Endothelial cell of umbilical vein (primary cell): Measurements from ENCODE around the gene AOC2. TPM values are rescaled to one million over a fixed set of nuclear protein-coding genes. Genes with fewer than 3 reads are reported as not detected.

Experiments used
- BruUV-seq: library from RNA; stranded (reverse); fragments of 400-500 nt; replicated peaks from 2 replicates; lab custom pipeline; 2021; lab: Mats Ljungman, UMichigan
- CTCF ChIA-PET: fragments of 300-600, 350-600 bp; sonication (Branson Sonifier 250); formaldehyde crosslinking; loops from one replicate; lab custom pipeline; 2021; ENCODE audit warnings: antibody characterized with exemption, inconsistent platforms; lab: Charles Lee
- POLR2A ChIA-PET: fragments of 300-600, 350-600 bp; sonication (Branson Sonifier 250); formaldehyde crosslinking; loops from one replicate; lab custom pipeline; 2021; ENCODE audit warnings: antibody characterized with exemption, inconsistent platforms; lab: Charles Lee
- DNase-seq: peaks from one replicate; pipeline ENCODE4 v3.0.0-alpha.2; 2011; ENCODE audit warnings: low read depth, low spot score
- FAIRE-seq: peaks from 2 replicates; lab custom pipeline; 2011; peaks lifted over from hg19 to GRCh38; lab: Jason Lieb, UNC
- H2AFZ ChIP-seq: 2 replicates; pipeline ENCODE4 v1.6.0; 2012; ENCODE audit warnings: low read depth, low read length, control low read depth, inconsistent platforms
- H3K27ac ChIP-seq: 2 replicates; pipeline ENCODE4 v1.5.1; 2011; ENCODE audit warnings: low read depth, mild to moderate bottlenecking, control low read depth, low read length, moderate library complexity; ENCODE audit not compliant: insufficient read depth
- H3K27me3 ChIP-seq, 2 experiments: 2 replicates each; pipeline versions ENCODE4 v1.6.0 to v1.6.1; 2011; ENCODE audit warnings: low read length in 2 of 2, mixed read lengths in 1 of 2; ENCODE audit not compliant: control insufficient read depth in 2 of 2, insufficient read depth in 2 of 2
- H3K36me3 ChIP-seq, 2 experiments: 2 replicates in 1 of 2; 3 replicates in 1 of 2; pipeline ENCODE4 v1.5.1; 2011; ENCODE audit warnings: low read length in 2 of 2, mild to moderate bottlenecking in 1 of 2, moderate library complexity in 1 of 2; ENCODE audit not compliant: control insufficient read depth in 2 of 2, insufficient read depth in 2 of 2; ENCODE audit errors: extremely low read depth in 1 of 2
- H3K4me1 ChIP-seq: 3 replicates; pipeline ENCODE4 v1.5.1; 2011; ENCODE audit warnings: mild to moderate bottlenecking, low read length; ENCODE audit not compliant: control insufficient read depth, insufficient read depth; ENCODE audit errors: extremely low read depth
- H3K4me2 ChIP-seq: 2 replicates; pipeline ENCODE4 v1.6.1; 2011; ENCODE audit warnings: low read length, control low read depth, mixed read lengths; ENCODE audit not compliant: insufficient read depth
- H3K4me3 ChIP-seq, 3 experiments: fragments of 200-600 bp in 1 of 3; sonication (generic), shearing (Covaris generic) in 1 of 3; replicated peaks in 1 of 3; 2 replicates each; pipeline ENCODE4 v1.5.1; 2011 to 2016; ENCODE audit warnings: control low read depth in 3 of 3, low read length in 3 of 3, mild to moderate bottlenecking in 2 of 3, inconsistent platforms in 1 of 3, low read depth in 1 of 3, moderate library complexity in 1 of 3; ENCODE audit not compliant: insufficient read depth in 1 of 3
- H3K79me2 ChIP-seq: 2 replicates; pipeline ENCODE4 v1.6.0; 2012; ENCODE audit warnings: low read length, inconsistent platforms; ENCODE audit not compliant: control insufficient read depth, insufficient read depth
- H3K9ac ChIP-seq: replicated peaks from 2 replicates; pipeline ENCODE3; 2011; ENCODE audit warnings: low read length, control low read depth; ENCODE audit not compliant: insufficient read depth; ENCODE audit errors: extremely low read depth
- H3K9me1 ChIP-seq: replicated peaks from 3 replicates; pipeline ENCODE4 v1.6.0; 2011; ENCODE audit warnings: mild to moderate bottlenecking, low read length; ENCODE audit not compliant: control insufficient read depth, insufficient read depth; ENCODE audit errors: extremely low read depth
- H3K9me3 ChIP-seq: replicated peaks from 2 replicates; pipeline ENCODE4 v1.5.1; 2012; ENCODE audit warnings: low read length, inconsistent platforms; ENCODE audit not compliant: control insufficient read depth, insufficient read depth
- H4K20me1 ChIP-seq: replicated peaks from 2 replicates; pipeline ENCODE3; 2011; ENCODE audit warnings: mild to moderate bottlenecking, low read length; ENCODE audit not compliant: control insufficient read depth, insufficient read depth; ENCODE audit errors: extremely low read depth
- EZH2 ChIP-seq: IDR thresholded peaks from 2 replicates; pipeline ENCODE4 v1.6.1; 2012; ENCODE audit warnings: borderline replicate concordance, low read depth, mild to moderate bottlenecking, moderate library complexity, low read length, inconsistent platforms; ENCODE audit not compliant: severe bottlenecking
- FOS ChIP-seq: IDR thresholded peaks from 2 replicates; pipeline ENCODE4 v1.6.1; 2011; ENCODE audit warnings: mild to moderate bottlenecking, low read length, moderate library complexity, borderline replicate concordance; ENCODE audit not compliant: insufficient read depth
- GATA2 ChIP-seq: IDR thresholded peaks from 2 replicates; pipeline ENCODE4 v1.7.0; 2011; ENCODE audit warnings: low read depth, mild to moderate bottlenecking, moderate library complexity, mixed read lengths, low read length; ENCODE audit not compliant: insufficient read length, insufficient read depth
- JUN ChIP-seq: IDR thresholded peaks from 2 replicates; pipeline ENCODE4 v1.6.1; 2011; ENCODE audit warnings: borderline replicate concordance, low read depth; ENCODE audit not compliant: insufficient read length, insufficient read depth
- MYC ChIP-seq: IDR thresholded peaks from one replicate; pipeline ENCODE4 v1.6.1; 2011; ENCODE audit warnings: mild to moderate bottlenecking, low read depth, low read length
- POLR2A ChIP-seq: IDR thresholded peaks from 2 replicates; pipeline ENCODE4 v1.6.1; 2012; ENCODE audit warnings: low read depth, mild to moderate bottlenecking, control low read depth, low read length
- POLR2AphosphoS5 ChIP-seq: IDR thresholded peaks from 2 replicates; pipeline ENCODE4 v1.6.1; 2012; ENCODE audit warnings: low read depth, mild to moderate bottlenecking, control low read depth, low read length, moderate library complexity; ENCODE audit not compliant: insufficient read depth
- dilution Hi-C: fragments of 300-500 bp; cut with MboI; formaldehyde crosslinking; loops from one replicate; pipeline ENCODE4 v1.15.0; 2019; ENCODE audit warnings: low sequenced_read_pairs; ENCODE audit not compliant: extremely low pct_ligation_motif_present
- intact Hi-C: fragments of 100-400 bp; cut with micrococcal nuclease; formaldehyde crosslinking; loops from one replicate; pipeline ENCODE4 v1.10.0; 2022
- polyA plus RNA-seq, 4 experiments: library from polyadenylated mRNA; depleted of rRNA in 3 of 4; stranded (reverse) in 3 of 4; unstranded in 1 of 4; fragments of >200 nt; gene quantifications; 2 replicates each; pipeline versions ENCODE4 v1.2.1 to v1.2.3, GENCODE V29; 2011 to 2012; ENCODE audit warnings: missing spikeins in 1 of 4
- total RNA-seq: library from RNA; stranded (reverse); gene quantifications from 2 replicates; pipeline ENCODE4 v1.2.3, GENCODE V29; 2021
- TF ChIP-seq, protein P1 (sequence below): IDR thresholded peaks from 2 replicates; pipeline ENCODE4 v1.6.1; 2011; ENCODE audit not compliant: insufficient read depth, insufficient read length
- TF ChIP-seq, protein P2 (sequence below), 2 donors: IDR thresholded peaks; 1 replicate in 1 of 2; 2 replicates in 1 of 2; pipeline ENCODE4 v1.5.1; 2011; ENCODE audit warnings: low read length in 2 of 2, mild to moderate bottlenecking in 2 of 2, moderate library complexity in 2 of 2, control low read depth in 1 of 2, inconsistent platforms in 1 of 2, low read depth in 1 of 2; ENCODE audit not compliant: insufficient read depth in 1 of 2; ENCODE audit errors: extremely low read depth in 1 of 2

The AOC2 gene
- total and polyA plus RNA-seq, 2 donors (not counting 3 experiments of a cell fraction or from before 2014, with no cell fraction given) = 0.62 to 1.9 TPM

DNA sequence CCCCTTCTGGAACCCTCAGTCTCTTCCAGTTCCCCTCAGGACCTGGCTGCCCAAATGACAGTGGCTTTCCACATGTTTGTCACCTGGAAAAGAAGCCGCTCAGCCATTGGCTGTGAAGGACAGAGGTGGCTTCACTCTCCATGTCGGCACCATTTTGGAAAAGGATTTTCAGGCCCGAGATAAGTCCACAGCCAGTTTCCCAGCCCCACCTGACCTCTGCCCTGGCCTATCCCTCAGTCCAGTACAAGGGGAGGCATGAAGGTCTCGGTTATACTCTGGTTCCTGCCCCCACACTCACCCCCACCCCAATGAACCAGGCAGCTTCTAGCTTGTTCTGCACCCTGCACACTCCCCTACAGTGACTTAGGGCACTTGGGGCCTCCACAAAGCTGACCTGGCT, 21.8 kb downstream of the AOC2 start:
- no peaks in the 10 kb centered on the region for H3K79me2 ChIP-seq
- no TSS peak for BruUV-seq
- intact Hi-C loops (no loop called here), dilution Hi-C loops (no loop called here)
- H3K27ac ChIP-seq = no peak overlapping the region
- no peaks in the 10 kb centered on the region for H3K9me1 ChIP-seq
- POLR2A ChIA-PET = no interaction called here
- H3K36me3 ChIP-seq = no peaks in the 10 kb centered on the region
- no peak overlapping the region for H3K9ac ChIP-seq
- DNase-seq = no peak
- H3K9me3 ChIP-seq = no peaks in the 10 kb centered on the region
- no peak overlapping the region for H3K4me3 ChIP-seq
- H2AFZ ChIP-seq = no peak overlapping the region
- CTCF ChIA-PET = interaction anchor here (1.2 kb wide), 1 partner anchor 18 kb away, joined by 3 read pairs; no protein-coding TSS in a partner anchor
- TF ChIP-seq, protein P1, sequence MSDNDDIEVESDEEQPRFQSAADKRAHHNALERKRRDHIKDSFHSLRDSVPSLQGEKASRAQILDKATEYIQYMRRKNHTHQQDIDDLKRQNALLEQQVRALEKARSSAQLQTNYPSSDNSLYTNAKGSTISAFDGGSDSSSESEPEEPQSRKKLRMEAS = no peak
- TF ChIP-seq MYC (no peak), GATA2 (no peak), POLR2A (no peak), POLR2AphosphoS5 (no peak), JUN (no peak), FOS (no peak), EZH2 (no peak)
- TF ChIP-seq, protein P2, sequence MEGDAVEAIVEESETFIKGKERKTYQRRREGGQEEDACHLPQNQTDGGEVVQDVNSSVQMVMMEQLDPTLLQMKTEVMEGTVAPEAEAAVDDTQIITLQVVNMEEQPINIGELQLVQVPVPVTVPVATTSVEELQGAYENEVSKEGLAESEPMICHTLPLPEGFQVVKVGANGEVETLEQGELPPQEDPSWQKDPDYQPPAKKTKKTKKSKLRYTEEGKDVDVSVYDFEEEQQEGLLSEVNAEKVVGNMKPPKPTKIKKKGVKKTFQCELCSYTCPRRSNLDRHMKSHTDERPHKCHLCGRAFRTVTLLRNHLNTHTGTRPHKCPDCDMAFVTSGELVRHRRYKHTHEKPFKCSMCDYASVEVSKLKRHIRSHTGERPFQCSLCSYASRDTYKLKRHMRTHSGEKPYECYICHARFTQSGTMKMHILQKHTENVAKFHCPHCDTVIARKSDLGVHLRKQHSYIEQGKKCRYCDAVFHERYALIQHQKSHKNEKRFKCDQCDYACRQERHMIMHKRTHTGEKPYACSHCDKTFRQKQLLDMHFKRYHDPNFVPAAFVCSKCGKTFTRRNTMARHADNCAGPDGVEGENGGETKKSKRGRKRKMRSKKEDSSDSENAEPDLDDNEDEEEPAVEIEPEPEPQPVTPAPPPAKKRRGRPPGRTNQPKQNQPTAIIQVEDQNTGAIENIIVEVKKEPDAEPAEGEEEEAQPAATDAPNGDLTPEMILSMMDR (IDR thresholded peaks at IDR 0.05; ENCODE audit: extremely low read depth in 1 of 2, insufficient read depth in 1 of 2, low read depth in 1 of 2, low read length in 2 of 2) = no peak
- no peak for FAIRE-seq
- H3K4me2 ChIP-seq = no peak overlapping the region
- no peaks in the 10 kb centered on the region for H3K4me1 ChIP-seq
- H3K27me3 ChIP-seq = peaks cover 0 to 4% of the 10 kb centered on the region in 2 experiments
- no peaks in the 10 kb centered on the region for H4K20me1 ChIP-seq
